Coronary artery (tissue), 2 donors: ENCODE measurements around the gene S100P.

Source experiments
- DNase-seq: peaks from one replicate; pipeline ENCODE4 v3.0.0-alpha.2; 2017; ENCODE audit warnings: low spot score
- H3K27ac ChIP-seq, 2 donors: fragments of 200-600 bp; sonication (generic); one replicate each; pipeline ENCODE4 v1.5.1; 2016 to 2019
- H3K4me3 ChIP-seq: fragments of 200-600 bp; sonication (generic); 2 replicates; pipeline ENCODE4 v1.5.1; 2016; ENCODE audit warnings: mild to moderate bottlenecking, moderate library complexity
- TF ChIP-seq, protein P1 (sequence below): fragments of 200-600 bp; sonication (generic); IDR thresholded peaks from one replicate; pipeline ENCODE4 v1.5.1; 2019; ENCODE audit warnings: antibody characterized with exemption

The S100P gene

GRCh38 chr4:6727081-6727942, 33.6 kb downstream of the S100P start:
- TF ChIP-seq, protein P1, sequence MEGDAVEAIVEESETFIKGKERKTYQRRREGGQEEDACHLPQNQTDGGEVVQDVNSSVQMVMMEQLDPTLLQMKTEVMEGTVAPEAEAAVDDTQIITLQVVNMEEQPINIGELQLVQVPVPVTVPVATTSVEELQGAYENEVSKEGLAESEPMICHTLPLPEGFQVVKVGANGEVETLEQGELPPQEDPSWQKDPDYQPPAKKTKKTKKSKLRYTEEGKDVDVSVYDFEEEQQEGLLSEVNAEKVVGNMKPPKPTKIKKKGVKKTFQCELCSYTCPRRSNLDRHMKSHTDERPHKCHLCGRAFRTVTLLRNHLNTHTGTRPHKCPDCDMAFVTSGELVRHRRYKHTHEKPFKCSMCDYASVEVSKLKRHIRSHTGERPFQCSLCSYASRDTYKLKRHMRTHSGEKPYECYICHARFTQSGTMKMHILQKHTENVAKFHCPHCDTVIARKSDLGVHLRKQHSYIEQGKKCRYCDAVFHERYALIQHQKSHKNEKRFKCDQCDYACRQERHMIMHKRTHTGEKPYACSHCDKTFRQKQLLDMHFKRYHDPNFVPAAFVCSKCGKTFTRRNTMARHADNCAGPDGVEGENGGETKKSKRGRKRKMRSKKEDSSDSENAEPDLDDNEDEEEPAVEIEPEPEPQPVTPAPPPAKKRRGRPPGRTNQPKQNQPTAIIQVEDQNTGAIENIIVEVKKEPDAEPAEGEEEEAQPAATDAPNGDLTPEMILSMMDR: no peak
- DNase-seq: no peak
- H3K4me3 ChIP-seq: peak overlapping the region; percentile 10
- peak overlapping the region in 1 of 2 donors; percentile 37 for H3K27ac ChIP-seq

- no peak overlapping the region for H3K27ac ChIP-seq
- TF ChIP-seq, protein P1: no peak
- DNase-seq: no peak
- no peak overlapping the region for H3K4me3 ChIP-seq
Observed at GRCh38 chr4:6727943-6728250, 34.2 kb downstream of the S100P start.

DNA sequence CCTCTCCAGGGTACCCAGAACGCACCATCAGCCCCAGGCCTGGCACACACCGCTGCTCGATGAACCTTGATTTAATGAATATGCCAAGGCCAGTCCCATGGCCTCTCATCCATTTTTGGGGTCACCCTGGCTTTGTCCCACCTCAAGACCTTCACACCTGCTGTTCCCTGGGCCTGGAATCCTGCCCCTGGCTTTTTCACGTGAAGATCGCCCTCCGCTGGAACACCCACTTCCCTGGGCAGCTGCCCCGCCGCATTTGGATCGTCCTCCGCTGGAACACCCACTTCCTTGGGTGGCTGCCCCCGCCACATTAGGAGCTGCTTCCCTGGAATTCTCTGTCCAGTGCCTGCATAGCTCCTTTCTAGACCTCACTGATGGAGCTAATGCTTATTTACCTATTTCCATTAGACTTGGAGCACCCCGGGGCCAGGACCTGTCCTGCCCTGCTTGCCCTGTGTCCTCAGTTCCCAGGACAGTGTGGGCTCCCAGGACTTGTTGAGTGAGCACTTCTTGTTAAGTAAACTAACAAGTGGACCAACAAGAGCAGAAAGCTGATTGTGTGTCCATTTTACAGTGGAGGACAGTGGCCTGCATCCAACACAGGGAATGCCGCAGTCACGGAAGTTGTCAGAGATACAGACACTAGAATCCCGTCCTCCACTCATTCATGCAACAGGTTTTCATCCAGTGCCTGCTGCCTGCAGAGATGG, 34.8 kb downstream of the S100P start:
- Histone ChIP-seq H3K27ac (no peak overlapping the region), H3K4me3 (no peak overlapping the region)
- no peak for DNase-seq
- TF ChIP-seq, protein P1: no peak

- Histone ChIP-seq H3K4me3 (no peak overlapping the region), H3K27ac (peak overlapping the region in 1 of 2 donors; percentile 71)
- TF ChIP-seq, protein P1: no peak
- peak; percentile 70 for DNase-seq
Observed at GRCh38 chr4:6730603-6731317, 37.1 kb downstream of the S100P start.

- DNase-seq: peak; percentile 68
- TF ChIP-seq, protein P1: no peak
- Histone ChIP-seq H3K27ac (peak overlapping the region in 1 of 2 donors; percentile 71), H3K4me3 (no peak overlapping the region)
Observed at GRCh38 chr4:6731318-6731675, 37.6 kb downstream of the S100P start.

GRCh38 chr4:6731780-6732179, 38.1 kb downstream of the S100P start:
- TF ChIP-seq, protein P1: no peak
- Histone ChIP-seq H3K4me3 (no peak overlapping the region), H3K27ac (peak overlapping the region in 1 of 2 donors; percentile 71)
- no peak for DNase-seq
